Astrocyte of the spinal cord (primary cell): ENCODE measurements around the gene SLC1A1.
A peak's percentile ranks its signal among the peaks of the same experiment; 100 is the strongest.

Source experiments
- DNase-seq: peaks from one replicate; pipeline ENCODE4 v3.0.0; 2011; ENCODE audit warnings: low read depth, low spot score
- H3K4me3 ChIP-seq: 2 replicates; pipeline ENCODE4 v1.5.1; 2011; ENCODE audit warnings: low read depth, mild to moderate bottlenecking, low read length, moderate library complexity
- CTCF ChIP-seq: IDR thresholded peaks from 2 replicates; pipeline ENCODE4 v1.5.1; 2012; ENCODE audit warnings: low read depth, mild to moderate bottlenecking, low read length, inconsistent platforms
- in situ Hi-C: cut with HindIII; loops from 2 replicates; pipeline ENCODE4 v1.10.0; 2017; ENCODE audit warnings: low sequenced_read_pairs

Gene SLC1A1

GRCh38 chr9:4630836-4631235 lies 140.6 kb downstream of the SLC1A1 start:
- H3K4me3 ChIP-seq = no peak overlapping the region
- in situ Hi-C loops = no loop called here
- peak; percentile 3 for TF ChIP-seq CTCF
- peak; percentile 54 for DNase-seq
